Fibroblast of skin of scalp (primary cell): ENCODE measurements around the gene RAD51B.
A peak's percentile ranks its signal among the peaks of the same experiment; 100 is the strongest.
"Not testable (repeated sequence)": the region's sequence is repeated elsewhere in the genome, so short reads cannot be mapped to it uniquely, and the experiment has no call there.

Experiments
- DNase-seq: peaks from one replicate; pipeline ENCODE4 v3.0.0-alpha.2; 2013

The RAD51B gene

DNA sequence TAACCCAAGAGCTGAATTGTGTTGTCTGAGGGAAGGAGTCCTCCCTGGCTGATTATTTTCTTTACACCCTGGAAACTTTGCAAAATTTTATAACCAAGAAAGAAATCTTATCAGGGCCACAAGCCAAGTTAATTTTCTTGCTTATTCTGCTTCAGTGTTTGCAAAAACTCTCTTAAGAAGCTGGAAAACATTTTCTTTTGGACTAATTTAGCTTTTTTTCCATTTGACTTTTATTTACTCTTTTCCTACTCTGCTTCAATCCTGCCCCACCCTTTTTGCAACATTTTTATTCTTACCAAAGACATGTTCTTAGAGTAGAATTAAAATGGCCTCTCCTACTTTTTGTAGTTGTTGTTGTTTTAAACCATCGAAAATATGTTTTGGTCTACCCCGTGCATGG, 594.5 kb downstream of the RAD51B start:
- no peak for DNase-seq

DNA sequence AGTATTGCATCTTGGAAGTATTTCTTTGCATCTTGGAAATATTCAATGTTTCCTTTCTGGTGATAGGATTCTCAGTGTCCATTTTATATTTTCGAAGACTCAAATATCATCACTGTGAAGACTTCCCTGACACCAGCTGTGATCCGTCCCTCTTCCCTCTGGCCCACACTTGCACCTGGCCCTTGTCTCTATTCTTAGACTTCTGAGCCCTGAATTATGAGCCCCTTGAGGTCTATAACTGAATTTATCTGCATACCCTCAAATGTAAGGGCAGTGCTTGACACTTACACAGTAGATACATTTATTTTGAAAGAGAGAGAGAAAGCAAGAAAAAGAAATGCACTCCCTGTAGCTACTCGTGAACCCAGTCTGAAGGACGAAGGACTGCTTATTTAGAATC, 596.6 kb downstream of the RAD51B start:
- no peak for DNase-seq

DNA sequence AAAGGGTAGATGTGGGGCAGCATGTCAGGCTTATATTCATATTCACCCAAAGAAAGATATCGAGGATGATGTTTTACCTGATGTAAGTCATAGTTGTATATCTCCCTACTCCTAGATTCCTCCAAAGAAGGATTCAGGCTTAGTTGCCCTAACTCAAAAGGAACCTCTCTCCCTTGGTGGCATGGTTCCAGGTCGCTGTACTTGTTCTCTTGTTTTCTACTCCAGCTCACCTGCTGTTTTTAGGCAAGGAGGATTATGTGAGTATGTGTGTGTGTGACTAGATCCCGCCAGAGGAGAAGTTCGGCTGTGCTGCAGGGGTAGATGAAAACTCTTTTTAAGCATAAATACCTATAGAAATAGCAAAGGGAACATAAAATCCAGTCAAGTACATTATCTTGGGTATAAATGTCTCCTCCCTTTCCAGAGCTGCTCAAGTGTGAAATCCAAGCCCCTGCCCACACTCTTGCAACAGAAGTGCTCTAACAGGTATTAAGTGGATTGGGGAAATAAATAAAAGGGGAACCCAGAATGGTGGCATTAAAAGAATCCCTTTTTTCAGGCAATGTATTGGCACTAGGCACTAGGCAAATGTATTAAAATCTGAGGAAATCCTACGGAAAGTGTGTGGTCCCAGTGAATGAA, 597.6 kb downstream of the RAD51B start:
- DNase-seq, result no peak

DNA sequence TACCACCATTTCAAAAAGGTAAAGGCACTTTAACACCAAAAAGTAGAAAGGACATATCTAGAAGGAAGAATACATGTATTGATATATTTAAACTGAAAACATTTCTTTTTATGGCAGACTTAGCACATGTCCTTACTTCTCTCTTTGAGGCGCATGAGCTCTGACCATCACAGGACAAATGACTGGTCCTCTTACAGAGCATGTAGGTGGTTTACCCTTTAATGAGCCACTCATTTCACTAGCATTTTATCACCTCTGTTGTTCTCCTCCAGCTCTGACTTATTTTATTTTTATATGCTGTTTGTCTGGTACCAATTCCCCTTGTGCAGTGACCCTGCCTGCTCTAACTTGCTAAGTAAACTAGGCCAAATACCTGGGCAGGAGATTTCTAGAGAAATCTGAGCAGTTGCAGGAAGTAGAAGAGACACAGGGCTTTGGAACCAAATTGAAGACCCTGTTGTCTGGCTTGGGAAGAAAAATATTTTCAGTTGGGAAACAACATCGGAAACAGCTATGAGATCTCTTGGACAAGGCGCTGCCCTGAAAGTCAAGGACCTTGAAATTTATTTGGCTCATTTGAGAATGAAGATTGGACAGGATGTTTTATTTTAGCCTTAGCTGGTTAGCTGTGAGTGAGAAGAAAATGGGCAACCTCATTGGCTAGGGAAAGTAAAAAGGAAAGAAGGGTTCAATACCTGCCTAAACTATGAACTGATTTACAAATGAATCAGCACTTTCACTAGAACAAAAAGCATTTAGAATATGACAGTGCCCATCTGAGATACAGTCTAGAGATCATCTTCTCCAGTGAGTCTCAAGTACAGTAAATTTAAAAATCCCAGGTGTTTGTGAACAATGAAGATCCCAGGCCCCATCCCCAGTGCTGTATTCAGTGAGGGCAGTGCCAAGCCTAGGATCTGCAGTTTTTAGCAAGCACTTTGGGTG, 598.9 kb downstream of the RAD51B start:
- no peak for DNase-seq

DNA sequence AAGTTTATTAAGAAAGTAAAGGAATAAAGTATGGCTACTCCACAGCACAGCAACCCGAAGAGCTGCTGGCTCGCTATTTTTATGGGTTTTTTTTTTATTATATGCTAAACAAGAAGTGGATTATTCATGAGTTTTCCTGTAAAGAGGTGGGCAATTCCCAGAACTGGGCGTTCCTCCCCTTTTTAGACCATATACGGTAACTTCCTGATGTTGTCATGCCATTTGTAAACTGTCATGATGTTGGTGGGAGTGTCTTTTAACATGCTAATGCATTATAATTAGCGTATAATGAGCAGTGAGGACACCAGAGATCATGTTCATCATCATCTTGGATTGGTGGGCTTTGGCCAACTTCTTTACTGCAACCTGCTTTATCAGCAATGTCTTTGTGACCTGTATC, 600.8 kb downstream of the RAD51B start:
- DNase-seq, result no peak

DNA sequence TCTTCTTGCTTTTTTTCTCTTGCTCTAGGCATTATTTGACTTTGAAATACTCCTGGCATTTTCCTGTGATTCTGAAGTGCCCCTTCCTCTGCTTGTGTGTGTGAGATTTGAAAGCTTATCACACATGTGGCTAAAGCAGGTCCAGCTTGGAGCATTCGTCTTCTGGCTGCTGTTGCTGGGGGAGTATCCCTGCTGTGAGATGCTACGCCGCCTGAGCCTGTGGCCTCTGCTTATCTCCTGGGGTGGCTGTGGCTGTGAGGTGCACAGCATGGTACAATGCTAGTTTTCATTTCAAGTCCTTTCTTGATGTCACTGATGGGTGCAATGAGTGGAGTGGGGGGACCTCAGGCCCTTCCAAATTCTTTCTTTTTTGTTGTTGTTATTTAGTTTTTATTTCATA, 601.5 kb downstream of the RAD51B start:
- no peak for DNase-seq

DNA sequence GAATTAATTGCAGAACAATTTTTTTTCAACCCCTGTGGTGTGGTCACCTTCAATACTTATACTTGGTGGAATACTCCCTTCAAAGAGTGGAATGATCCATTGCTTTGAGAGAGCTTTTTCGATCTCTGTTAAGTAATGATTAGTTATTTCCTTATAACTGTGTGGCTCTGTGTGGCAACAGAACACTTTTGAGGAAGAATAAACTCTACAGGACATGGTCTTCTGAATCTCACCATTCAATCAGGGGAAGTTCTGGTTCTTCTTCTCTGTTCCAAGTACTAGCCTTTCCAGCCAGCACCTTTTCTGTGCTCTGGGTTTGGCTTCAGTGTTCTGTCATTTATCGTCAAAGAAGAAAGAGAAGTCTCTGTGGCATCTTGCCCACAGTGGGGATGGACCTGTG, 604.1 kb downstream of the RAD51B start:
- DNase-seq, result no peak

DNA sequence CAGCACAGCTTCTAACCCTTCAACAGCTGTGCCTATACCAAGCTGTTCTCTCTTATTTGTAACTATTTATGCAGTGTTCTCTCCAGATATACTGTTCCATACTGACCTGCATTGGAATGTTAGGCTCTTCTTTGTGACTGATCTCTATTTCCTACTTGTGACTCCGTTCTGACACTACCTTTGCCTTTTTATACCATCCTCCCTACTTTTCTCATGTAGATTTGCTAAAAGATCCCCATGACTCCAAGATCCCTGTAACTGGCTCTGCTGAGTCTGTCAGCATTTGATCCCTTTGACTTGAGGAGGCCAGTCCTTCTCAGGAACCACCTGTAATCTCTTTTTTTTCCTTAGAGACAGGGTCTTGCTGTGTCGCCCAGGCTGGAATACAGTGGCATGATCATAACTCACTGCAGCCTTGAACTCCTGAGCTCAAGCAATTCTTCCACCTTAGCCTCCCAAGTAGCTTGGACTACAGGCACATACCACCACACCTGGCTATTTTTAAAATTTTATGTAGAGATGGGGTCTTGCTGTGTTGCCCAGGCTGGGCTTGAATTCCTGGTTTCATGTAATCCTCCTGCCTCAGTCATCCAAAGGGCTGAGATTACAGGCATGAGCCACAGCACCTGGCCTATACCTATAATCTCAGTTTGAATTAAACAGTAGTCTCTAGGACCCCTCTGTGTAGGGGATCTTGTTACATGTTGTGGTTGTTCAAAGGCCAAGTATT, 605.0 kb downstream of the RAD51B start:
- no peak for DNase-seq

DNA sequence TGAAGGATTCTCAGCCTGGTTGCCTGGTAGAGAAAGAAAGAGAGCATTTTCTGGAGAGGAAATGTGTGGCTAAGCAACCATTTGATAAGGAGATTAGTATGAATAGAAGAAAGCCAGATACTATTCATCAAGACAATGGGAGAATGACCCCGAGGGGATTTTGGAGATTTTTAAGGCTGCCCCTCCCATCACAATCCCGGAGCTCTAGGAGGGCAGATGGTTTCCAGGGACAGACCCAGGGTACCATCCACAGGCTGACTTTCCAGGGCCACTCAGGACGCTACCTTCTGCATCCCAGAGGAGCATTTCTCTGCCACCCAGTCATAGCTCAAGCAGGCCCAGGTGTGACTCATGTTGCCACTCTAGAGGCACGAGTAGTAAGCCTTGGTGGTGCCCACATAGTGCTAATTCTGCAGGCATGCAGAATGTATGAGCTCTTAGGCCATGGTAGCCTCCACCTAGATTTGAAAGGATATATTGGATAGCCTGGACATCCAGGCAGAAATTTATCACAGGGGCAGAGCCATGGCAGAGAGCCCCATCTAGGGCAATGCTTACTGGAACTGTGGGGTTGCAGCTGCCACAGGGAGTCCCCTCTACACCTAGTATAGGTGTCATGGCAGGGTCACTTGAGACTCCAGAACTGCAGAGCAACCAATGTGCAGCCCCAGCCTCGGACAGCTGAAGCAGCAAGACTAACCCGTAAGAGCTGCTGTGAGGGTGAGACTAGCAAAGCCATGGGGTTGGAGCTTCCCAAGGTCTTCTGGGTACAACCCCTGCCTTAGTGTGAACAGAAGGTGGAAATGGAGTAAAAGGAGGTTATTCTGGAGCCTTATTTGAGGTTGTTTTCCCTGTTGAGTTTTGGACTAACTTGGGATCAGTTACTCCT, 607.3 kb downstream of the RAD51B start:
- DNase-seq, result no peak

DNA sequence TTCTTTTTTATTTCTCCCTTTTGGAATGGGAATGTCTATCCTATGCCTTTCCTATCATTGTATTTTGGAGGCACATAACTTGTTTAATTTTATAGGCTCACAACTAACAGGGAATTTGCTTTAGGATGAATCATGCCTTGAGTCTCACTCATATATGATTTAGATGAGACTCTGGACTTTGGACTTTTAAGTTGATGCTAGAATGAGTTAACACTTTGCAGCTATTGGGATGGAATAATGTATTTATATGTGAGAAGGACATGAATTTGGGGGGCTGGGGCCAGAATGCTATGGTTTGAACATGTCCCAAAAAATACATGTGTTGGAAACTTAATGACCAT, 607.9 kb downstream of the RAD51B start:
- no peak for DNase-seq

DNA sequence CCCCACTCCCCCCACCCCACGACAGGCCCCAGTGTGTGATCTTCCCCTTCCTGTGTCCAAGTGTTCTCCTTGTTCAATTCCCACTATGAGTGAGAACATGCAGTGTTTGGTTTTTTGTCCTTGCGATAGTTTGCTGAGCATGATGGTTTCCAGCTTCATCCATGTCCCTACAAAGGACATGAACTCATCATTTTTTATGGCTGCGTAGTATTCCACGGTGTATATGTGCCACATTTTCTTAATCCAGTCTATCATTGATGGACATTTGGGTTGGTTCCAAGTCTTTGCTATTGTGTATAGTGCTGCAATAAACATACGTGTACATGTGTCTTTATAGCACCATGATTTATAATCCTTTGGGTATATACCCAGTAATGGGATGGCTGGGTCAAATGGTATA, 609.3 kb downstream of the RAD51B start:
- DNase-seq, result not testable (repeated sequence)

DNA sequence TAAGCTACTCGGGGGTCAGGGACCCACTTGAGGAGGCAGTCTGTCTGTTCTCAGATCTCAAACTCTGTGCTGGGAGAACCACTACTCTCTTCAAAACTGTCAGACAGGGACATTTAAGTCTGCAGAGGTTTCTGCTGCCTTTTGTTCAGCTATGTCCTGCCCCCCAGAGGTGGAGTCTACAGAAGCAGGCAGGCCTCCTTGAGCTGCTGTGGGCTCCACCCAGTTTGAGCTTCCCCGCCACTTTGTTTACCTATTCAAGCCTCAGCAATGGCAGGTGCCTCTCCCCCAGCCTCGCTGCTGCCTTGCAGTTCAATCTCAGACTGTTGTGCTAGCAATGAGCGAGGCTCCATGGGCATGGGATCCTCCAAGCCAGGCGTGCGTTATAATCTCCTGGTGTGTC, 614.6 kb downstream of the RAD51B start:
- DNase-seq, result not testable (repeated sequence)

DNA sequence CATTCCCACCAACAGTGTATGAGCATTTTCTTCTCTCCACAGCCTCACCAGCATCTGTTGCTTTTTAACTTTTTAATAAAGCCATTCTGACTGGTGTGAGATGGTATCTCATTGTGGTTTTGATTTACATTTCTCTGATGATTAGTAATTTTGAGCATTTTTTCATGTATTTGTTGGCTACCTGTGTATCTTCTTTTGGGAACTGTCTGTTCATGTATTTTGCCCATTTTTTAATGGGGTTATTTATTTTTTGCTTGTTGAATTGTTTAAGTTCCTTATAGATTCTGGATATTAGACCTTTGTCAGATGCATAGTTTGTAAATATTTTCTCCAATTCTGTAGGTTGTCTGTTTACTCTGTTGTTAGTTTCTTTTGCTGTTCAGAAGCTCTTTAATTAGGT, 616.1 kb downstream of the RAD51B start:
- DNase-seq, result not testable (repeated sequence)

DNA sequence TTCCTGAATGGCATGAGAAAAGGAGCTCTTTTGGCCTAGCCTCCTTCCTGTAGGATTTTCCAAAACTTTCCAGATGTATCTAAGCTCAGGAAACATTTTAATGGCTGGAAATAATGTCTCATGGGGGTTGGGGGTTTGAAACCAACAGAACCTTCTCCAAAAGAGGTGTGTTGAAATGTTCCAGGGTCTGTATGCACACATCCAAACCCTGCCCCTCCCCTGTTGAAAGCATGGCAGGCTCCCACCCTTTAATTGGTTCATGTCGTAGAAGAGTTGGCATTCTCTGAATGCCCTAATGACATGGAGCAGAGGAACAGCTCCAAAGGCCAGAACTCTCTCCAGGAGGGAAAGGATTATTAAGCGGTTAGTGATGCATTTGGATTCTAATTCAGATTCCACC, 620.1 kb downstream of the RAD51B start:
- no peak for DNase-seq

DNA sequence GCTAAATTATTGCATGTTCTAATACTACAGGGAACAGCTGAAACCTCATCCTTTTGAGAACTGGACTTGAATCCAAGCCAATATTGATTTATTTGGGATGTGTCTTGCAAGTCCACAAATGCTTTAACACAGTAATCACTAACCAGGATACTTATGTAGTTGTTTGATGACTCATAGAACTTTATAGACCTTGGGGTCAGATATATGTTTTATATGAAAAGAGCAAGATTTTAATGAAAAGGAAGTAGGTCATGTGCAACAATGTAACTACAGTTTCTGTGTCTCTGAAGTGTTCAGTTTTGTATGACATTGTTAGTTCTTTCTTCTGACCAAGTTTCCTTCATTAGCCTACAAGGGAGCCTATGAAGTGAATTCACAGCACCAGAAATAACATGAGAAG, 621.2 kb downstream of the RAD51B start:
- peak; percentile 62 for DNase-seq

DNA sequence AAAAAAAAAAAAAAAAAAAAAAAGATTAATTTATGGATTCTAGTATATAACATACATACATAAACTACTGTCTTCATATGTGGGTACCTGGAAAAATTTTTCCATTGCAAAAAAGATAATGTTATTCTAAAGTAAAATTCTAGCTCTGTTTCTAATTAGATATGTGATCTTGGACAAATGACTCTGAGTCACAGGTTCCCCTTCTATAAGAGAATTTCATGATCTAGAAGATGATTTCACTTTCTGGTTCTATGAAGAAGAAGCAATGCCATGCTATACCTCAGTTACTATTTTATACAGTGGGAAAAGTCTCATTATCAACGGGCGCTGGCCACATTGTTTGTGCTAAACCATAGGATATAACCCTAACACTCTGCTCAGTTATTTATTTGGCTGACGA, 622.0 kb downstream of the RAD51B start:
- no peak for DNase-seq

DNA sequence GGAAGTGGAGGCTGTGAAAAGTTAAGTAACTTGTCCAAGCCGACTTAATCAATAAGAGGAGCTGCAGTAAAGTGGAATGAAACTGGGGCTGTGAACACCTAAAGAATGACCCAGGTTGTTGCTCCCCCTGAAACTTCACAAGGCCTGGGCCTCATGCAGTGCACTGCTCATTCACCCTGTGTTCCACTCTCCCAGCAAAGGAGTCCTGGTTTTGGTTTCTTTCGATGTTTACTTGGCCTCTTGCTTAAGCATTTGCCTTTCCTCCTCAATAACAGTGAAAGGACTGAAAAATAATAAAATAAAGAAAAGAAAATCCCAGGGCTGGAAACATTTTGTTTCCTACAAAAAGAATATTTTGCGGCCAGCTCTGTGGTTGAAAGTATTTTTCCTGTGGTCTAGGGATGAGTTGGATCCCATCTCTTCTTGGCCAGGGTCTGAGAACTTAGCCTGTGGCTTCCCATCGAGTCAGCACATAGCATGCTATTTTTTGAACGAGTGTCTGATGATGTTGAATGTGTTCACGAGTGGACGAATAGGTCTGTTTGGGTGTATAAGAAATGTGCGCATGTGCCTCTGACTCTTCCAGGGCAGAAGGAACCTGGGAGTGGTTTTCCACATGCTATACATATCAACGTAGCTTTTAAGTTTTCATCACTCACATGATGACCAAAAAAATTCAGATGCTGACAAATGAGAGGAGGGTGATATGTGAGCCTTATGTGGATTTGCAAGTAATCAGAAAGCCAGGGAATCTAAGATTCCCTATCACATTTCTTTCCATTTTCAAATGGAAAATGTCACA, 623.5 kb downstream of the RAD51B start:
- DNase-seq, result peak; percentile 92

DNA sequence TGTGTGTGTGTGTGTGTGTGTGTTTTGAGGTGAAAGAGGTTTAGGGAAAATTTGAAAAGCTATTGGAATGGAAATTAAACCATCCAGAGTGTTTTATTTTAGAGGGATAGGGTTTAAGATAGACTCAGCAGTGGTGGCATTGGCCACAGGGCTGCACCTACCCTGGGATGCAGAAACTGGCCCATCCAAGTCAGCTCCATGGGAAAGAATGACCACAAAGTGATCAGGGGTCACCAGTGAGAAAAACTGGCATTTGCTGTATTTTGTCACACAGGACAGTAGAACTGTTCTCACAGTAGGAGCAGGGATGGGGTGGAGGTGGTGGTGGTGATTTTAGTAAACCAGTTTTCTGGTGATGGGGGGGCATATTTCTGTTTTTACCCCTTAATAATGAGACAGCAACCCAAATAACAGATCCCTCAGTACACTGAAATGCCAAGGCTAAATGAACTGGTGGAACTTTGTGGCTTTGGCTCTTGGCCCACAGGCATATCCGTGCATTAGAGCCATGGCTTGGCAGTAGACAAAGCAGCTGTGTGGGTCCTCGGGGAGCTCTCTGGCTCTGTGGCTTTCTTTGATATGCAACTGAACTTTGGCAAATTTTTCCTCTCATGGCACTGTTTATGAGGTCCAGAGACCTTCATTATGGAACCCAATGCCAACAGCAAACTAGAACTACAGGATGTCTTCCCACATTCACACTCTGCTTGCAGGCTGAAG, 625.0 kb downstream of the RAD51B start:
- DNase-seq, result peak; percentile 83

DNA sequence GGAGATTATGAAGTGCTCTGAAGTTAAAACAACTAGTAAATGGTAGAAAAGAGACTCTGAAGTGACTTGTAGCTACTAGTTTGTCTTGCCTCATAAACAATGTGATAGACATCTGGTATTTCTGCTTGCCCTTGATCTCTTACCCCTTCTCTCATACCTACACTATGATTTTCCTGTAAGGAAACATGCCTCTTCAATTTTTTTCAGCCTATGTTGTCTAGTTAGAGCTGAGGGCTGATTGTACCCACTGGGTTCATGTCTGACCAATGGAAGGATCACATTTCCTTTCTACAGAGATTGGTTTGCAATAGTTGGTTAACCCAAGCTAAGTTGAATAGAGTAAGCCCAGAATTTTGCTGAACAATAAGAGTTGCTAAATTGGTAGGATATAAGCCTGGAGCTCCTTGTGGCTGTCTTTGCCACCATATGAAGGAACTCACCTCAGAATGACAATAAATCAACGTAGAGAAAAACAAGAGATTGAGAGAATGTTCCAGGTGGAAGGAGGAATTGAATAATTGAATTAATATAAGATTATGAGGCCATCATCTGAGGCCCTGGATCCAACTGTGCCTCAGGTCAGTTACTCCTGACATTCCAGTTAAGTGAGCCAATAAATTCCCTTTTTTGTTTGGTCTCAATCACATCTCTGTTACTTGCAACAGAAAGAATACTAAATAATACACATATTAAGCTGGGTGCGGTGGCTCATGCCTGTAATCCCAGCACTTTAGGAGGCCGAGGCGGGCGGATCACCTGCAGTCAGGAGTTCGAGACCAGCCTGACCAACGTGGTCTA, 626.9 kb downstream of the RAD51B start:
- DNase-seq, result no peak
